ENCODE results near the gene CUL3. TPM values are rescaled to one million over a fixed set of nuclear protein-coding genes. Genes with fewer than 3 reads are reported as not detected.

The CUL3 gene
- total and polyA plus RNA-seq, 10 of the 15 experiments (the other 5 are each of a cell fraction or from before 2014, with no cell fraction given) = 22.0 to 95.4 (median 53.4) TPM

GRCh38 chr2:224608104-224608503 is 22.9 kb upstream of the CUL3 start:
- BruUV-seq (replicated peaks) = no TSS peak
- POLR2A ChIA-PET = no interaction called here
- no peak for FAIRE-seq

More at GRCh38 chr2:224608104-224608503, 22.9 kb upstream of the CUL3 start:
- no peaks in the 10 kb centered on the region for H4K20me1 ChIP-seq (ENCODE audit: control insufficient read depth, insufficient read depth)
- ChIA-PET CTCF (interaction anchor here (1.3 kb wide), 1 partner anchor 159 kb away, joined by 4 read pairs; no protein-coding TSS in a partner anchor), RAD21 (ENCODE audit: unreplicated experiment) (interaction anchor here (0.6 to 1.1 kb wide), 2 partner anchors 29 to 43 kb away, joined by 3 read pairs; no protein-coding TSS in a partner anchor), SMC1A (ENCODE audit: uncharacterized antibody, unreplicated experiment) (no interaction called here)
- 37% methylated on average over 3 of the region's 3 CpGs for WGBS (ENCODE audit: insufficient coverage, insufficient replicate concordance, low lambda C conversion rate, missing lambda C conversion rate)
- no peak overlapping the region for H2AFZ ChIP-seq (ENCODE audit: control insufficient read depth, low read depth, low read length)
- H3K4me2 ChIP-seq (ENCODE audit: control insufficient read depth, insufficient read depth) = no peak overlapping the region
- H3K79me2 ChIP-seq (ENCODE audit: control insufficient read depth, insufficient read depth, low read length) = no peaks in the 10 kb centered on the region
- intact Hi-C loops (cut with micrococcal nuclease; ENCODE audit: unreplicated experiment) = no loop called here
- H3K9me3 ChIP-seq (replicated peaks; ENCODE audit: control insufficient read depth, insufficient read depth, low read length) = no peaks in the 10 kb centered on the region; the same call in 2 of the 3 replicates
- no peaks in the 10 kb centered on the region for H3K4me1 ChIP-seq (ENCODE audit: control insufficient read depth, insufficient read depth, low read length)
- H3K36me3 ChIP-seq (ENCODE audit: control insufficient read depth in 2 of 2, insufficient read depth in 2 of 2, low read length in 1 of 2) = no peaks in the 10 kb centered on the region
- H3K27me3 ChIP-seq (replicated peaks in 1 of 2; ENCODE audit: control insufficient read depth in 2 of 2, insufficient read depth in 2 of 2, low read length in 1 of 2) = no peaks in the 10 kb centered on the region; a peak in 1 of 4 replicates
- ATAC-seq (no peak), DNase-seq (ENCODE audit: low read depth, low spot score) (no peak)
- H3K27ac ChIP-seq (ENCODE audit: control insufficient read depth, insufficient read depth) = no peak overlapping the region
- in situ Hi-C loops (cut with MboI) = no loop called here
- TF ChIP-seq CTCF (IDR thresholded peaks at IDR 0.05 in 2 of 3, conservative IDR thresholded peaks at IDR 0.05 in 1 of 3; ENCODE audit: control insufficient read depth in 2 of 3, extremely low read depth in 1 of 3, insufficient read depth in 1 of 3, low read depth in 3 of 3, low read length in 3 of 3) (no peak), KAT2A (conservative IDR thresholded peaks at IDR 0.05; ENCODE audit: control insufficient read depth, low read depth, low read length) (no peak), RCOR1 (conservative IDR thresholded peaks at IDR 0.05; ENCODE audit: low read depth, low read length) (no peak), MYB (IDR thresholded peaks at IDR 0.05; ENCODE audit: borderline replicate concordance, low read depth, low read length) (no peak), SIN3A (IDR thresholded peaks at IDR 0.05; ENCODE audit: low read depth, low read length) (no peak), MXI1 (IDR thresholded peaks at IDR 0.05; ENCODE audit: low read depth, low read length) (no peak), EED (IDR thresholded peaks at IDR 0.05; ENCODE audit: low read depth) (no peak), EGR1 (IDR thresholded peaks at IDR 0.05; ENCODE audit: borderline replicate concordance in 1 of 2, low read depth in 2 of 2, low read length in 2 of 2) (no peak), TCF3 (IDR thresholded peaks at IDR 0.05; ENCODE audit: borderline replicate concordance, insufficient read depth, low read depth, low read length) (no peak), TAF1 (IDR thresholded peaks at IDR 0.05; ENCODE audit: borderline replicate concordance, low read depth, low read length) (no peak), PAX5 (IDR thresholded peaks at IDR 0.05; ENCODE audit: borderline replicate concordance, low read depth, low read length) (no peak), ZBTB33 (IDR thresholded peaks at IDR 0.05) (no peak), NRF1 (conservative IDR thresholded peaks at IDR 0.05; ENCODE audit: low read depth, low read length) (no peak), SMAD5 (IDR thresholded peaks at IDR 0.05; ENCODE audit: low read depth) (no peak), SMC3 (IDR thresholded peaks at IDR 0.05; ENCODE audit: borderline replicate concordance, low read length) (no peak), BCL11A (IDR thresholded peaks at IDR 0.05; ENCODE audit: low read depth, low read length) (no peak), MTA2 (IDR thresholded peaks at IDR 0.05; ENCODE audit: low read depth) (no peak)
- H3K9ac ChIP-seq (ENCODE audit: control insufficient read depth, insufficient read depth, low read length) = no peak overlapping the region
- H3K4me3 ChIP-seq = no peak overlapping the region

Data from GM12878 (cell line).